GM23338 (cell line): ENCODE results near the gene AGBL2. TPM values are rescaled to one million over a fixed set of nuclear protein-coding genes. Genes with fewer than 3 reads are reported as not detected.

Experiments
- ATAC-seq: fragments of 200-7000 bp; cut with Tn5 transposase; 3 replicates; pipeline ENCODE4 v1.9.1; 2020
- DNase-seq: peaks from one replicate; pipeline ENCODE4 v3.0.0-alpha.2; 2015; ENCODE audit warnings: low spot score
- H2AFZ ChIP-seq: fragments of 200-600 bp; sonication (generic); 2 replicates; pipeline ENCODE4 v1.8.0; 2016; ENCODE audit warnings: antibody characterized with exemption, mild to moderate bottlenecking, moderate library complexity
- H3F3A ChIP-seq: fragments of 200-600 bp; sonication (generic); replicated peaks from 2 replicates; pipeline ENCODE4 v1.8.0; 2017; ENCODE audit warnings: antibody characterized with exemption, mixed run types, low read depth
- H3K27ac ChIP-seq: fragments of 200-600 bp; sonication (generic); 2 replicates; pipeline ENCODE4 v1.6.1; 2016; ENCODE audit warnings: low read depth
- H3K27me3 ChIP-seq: fragments of 200-600 bp; sonication (generic); 2 replicates; pipeline ENCODE4 v1.8.0; 2016; ENCODE audit warnings: mild to moderate bottlenecking, mixed run types, moderate library complexity; ENCODE audit not compliant: insufficient read depth
- H3K36me3 ChIP-seq: fragments of 200-600 bp; sonication (generic); 2 replicates; pipeline ENCODE4 v1.8.0; 2016; ENCODE audit warnings: mild to moderate bottlenecking; ENCODE audit not compliant: insufficient read depth
- H3K4me1 ChIP-seq: fragments of 200-600 bp; sonication (generic); 2 replicates; pipeline ENCODE4 v1.8.0; 2016; ENCODE audit warnings: mild to moderate bottlenecking, moderate library complexity; ENCODE audit not compliant: insufficient read depth
- H3K4me2 ChIP-seq: fragments of 200-600 bp; sonication (generic); 2 replicates; pipeline ENCODE4 v1.7.1; 2017; ENCODE audit warnings: mixed run types
- H3K4me3 ChIP-seq: fragments of 200-600 bp; sonication (generic); 2 replicates; pipeline ENCODE4 v1.6.1; 2016; ENCODE audit warnings: mixed run types
- H3K79me2 ChIP-seq: fragments of 200-600 bp; sonication (generic); replicated peaks from 2 replicates; pipeline ENCODE4 v1.8.0; 2017; ENCODE audit warnings: mild to moderate bottlenecking; ENCODE audit not compliant: insufficient read depth
- H3K9me2 ChIP-seq: fragments of 200-600 bp; sonication (generic); 2 replicates; pipeline ENCODE4 v1.8.0; 2017; ENCODE audit not compliant: insufficient read depth
- H4K20me1 ChIP-seq: fragments of 200-600 bp; sonication (generic); replicated peaks from 2 replicates; pipeline ENCODE4 v1.8.0; 2017; ENCODE audit warnings: mild to moderate bottlenecking; ENCODE audit not compliant: insufficient read depth
- H3K27ac Mint-ChIP-seq: 2 replicates; pipeline ENCODE4 v1.8.0; 2020; ENCODE audit warnings: inconsistent platforms, mild to moderate bottlenecking, moderate library complexity, mixed read lengths
- H3K27me3 Mint-ChIP-seq: 3 replicates; pipeline ENCODE4 v1.8.0; 2022; ENCODE audit warnings: low read depth, mild to moderate bottlenecking, moderate library complexity, mixed read lengths, inconsistent platforms; ENCODE audit not compliant: insufficient read depth, poor library complexity
- H3K36me3 Mint-ChIP-seq: 3 replicates; pipeline ENCODE4 v1.8.0; 2021; ENCODE audit warnings: low read depth, mild to moderate bottlenecking, inconsistent platforms, moderate library complexity, mixed read lengths
- H3K4me1 Mint-ChIP-seq: 3 replicates; pipeline ENCODE4 v1.8.0; 2020; ENCODE audit warnings: mild to moderate bottlenecking, inconsistent platforms, mixed read lengths
- H3K4me3 Mint-ChIP-seq: 3 replicates; pipeline ENCODE4 v1.8.0; 2021; ENCODE audit warnings: moderate library complexity, mild to moderate bottlenecking, inconsistent platforms, mixed read lengths
- H3K9me3 Mint-ChIP-seq: 3 replicates; pipeline ENCODE4 v1.8.0; 2020; ENCODE audit warnings: moderate library complexity, mild to moderate bottlenecking, inconsistent platforms, mixed read lengths
- CTCF ChIP-seq, 2 experiments: fragments of 200-600 bp in 1 of 2; sonication (generic) in 1 of 2; conservative IDR thresholded peaks; 2 replicates each; pipeline versions ENCODE4 v1.5.1 to v1.6.1; 2016 to 2017; ENCODE audit warnings: antibody characterized with exemption in 2 of 2, low read depth in 2 of 2, mild to moderate bottlenecking in 2 of 2, moderate library complexity in 1 of 2
- EZH2phosphoT487 ChIP-seq: fragments of 200-600 bp; sonication (generic); IDR thresholded peaks from one replicate; pipeline ENCODE4 v1.8.1; 2018; ENCODE audit warnings: antibody characterized with exemption; ENCODE audit not compliant: unreplicated experiment
- NANOG ChIP-seq: IDR thresholded peaks from 2 replicates; pipeline ENCODE4 v1.6.1; 2016; ENCODE audit warnings: antibody characterized with exemption, borderline replicate concordance
- STAT1 ChIP-seq: IDR thresholded peaks from one replicate; pipeline ENCODE4 v1.6.1; 2016; ENCODE audit warnings: antibody characterized with exemption; ENCODE audit not compliant: unreplicated experiment
- ZNF331 ChIP-seq: fragments of 250-450 bp; sonication (Bioruptor Pico); IDR thresholded peaks from 2 replicates; pipeline ENCODE4 v1.5.0; 2020; ENCODE audit warnings: low read depth, mild to moderate bottlenecking, moderate library complexity
- ZNF462 ChIP-seq: fragments of 250-450 bp; sonication (Bioruptor Pico); IDR thresholded peaks from 2 replicates; pipeline ENCODE4 v1.5.0; 2020; ENCODE audit warnings: mild to moderate bottlenecking, moderate library complexity
- polyA plus RNA-seq: library from polyadenylated mRNA; unstranded; fragments of >200 nt; fragmentation: Nextera tagmentation; extraction: Ambion mirVana; gene quantifications from 2 replicates; pipeline ENCODE4 v1.2.1, GENCODE V29; 2016
- total RNA-seq: library from RNA; depleted of rRNA; stranded (reverse); fragments of >200 nt; shearing (Covaris generic); gene quantifications from 2 replicates; pipeline ENCODE4 v1.2.3, GENCODE V29; 2014

AGBL2 gene
- total and polyA plus RNA-seq, 2 experiments from 2014 or later, result 5.1 to 5.6 TPM

GRCh38 chr11:47723041-47723440, 7.9 kb upstream of the AGBL2 start:
- Histone ChIP-seq H3K36me3 (peaks cover 67% of the 10 kb centered on the region), H3K4me1 (no peaks in the 10 kb centered on the region), H3F3A (peaks cover 21% of the 10 kb centered on the region), H2AFZ (no peak overlapping the region), H3K4me3 (no peak overlapping the region), H3K9me2 (no peaks in the 10 kb centered on the region), H4K20me1 (no peaks in the 10 kb centered on the region; the same call in none of the 2 replicates), H3K27me3 (no peaks in the 10 kb centered on the region), H3K4me2 (no peak overlapping the region), H3K27ac (no peak overlapping the region), H3K79me2 (no peaks in the 10 kb centered on the region)
- Mint-ChIP-seq H3K27me3 (peaks cover 4% of the 10 kb centered on the region), H3K4me1 (no peaks in the 10 kb centered on the region), H3K36me3 (peaks cover 80% of the 10 kb centered on the region), H3K9me3 (no peaks in the 10 kb centered on the region), H3K27ac (no peak overlapping the region), H3K4me3 (no peak overlapping the region)
- no peak for TF ChIP-seq EZH2phosphoT487
- TF ChIP-seq CTCF (conservative IDR thresholded peaks at IDR 0.05; ENCODE audit: low read depth in 2 of 2), result no peak
- no peak for TF ChIP-seq NANOG
- TF ChIP-seq ZNF331 (CRISPR knock-in tag), result no peak
- TF ChIP-seq STAT1, result no peak
- no peak for TF ChIP-seq ZNF462 (CRISPR knock-in tag)
- DNase-seq (no peak), ATAC-seq (no peak)
